Measurements from ENCODE around the gene PCBP4. TPM values are rescaled to one million over a fixed set of nuclear protein-coding genes. Genes with fewer than 3 reads are reported as not detected.

The PCBP4 gene
- total RNA-seq, 1 donor from 2014 or later = 144 TPM

DNA sequence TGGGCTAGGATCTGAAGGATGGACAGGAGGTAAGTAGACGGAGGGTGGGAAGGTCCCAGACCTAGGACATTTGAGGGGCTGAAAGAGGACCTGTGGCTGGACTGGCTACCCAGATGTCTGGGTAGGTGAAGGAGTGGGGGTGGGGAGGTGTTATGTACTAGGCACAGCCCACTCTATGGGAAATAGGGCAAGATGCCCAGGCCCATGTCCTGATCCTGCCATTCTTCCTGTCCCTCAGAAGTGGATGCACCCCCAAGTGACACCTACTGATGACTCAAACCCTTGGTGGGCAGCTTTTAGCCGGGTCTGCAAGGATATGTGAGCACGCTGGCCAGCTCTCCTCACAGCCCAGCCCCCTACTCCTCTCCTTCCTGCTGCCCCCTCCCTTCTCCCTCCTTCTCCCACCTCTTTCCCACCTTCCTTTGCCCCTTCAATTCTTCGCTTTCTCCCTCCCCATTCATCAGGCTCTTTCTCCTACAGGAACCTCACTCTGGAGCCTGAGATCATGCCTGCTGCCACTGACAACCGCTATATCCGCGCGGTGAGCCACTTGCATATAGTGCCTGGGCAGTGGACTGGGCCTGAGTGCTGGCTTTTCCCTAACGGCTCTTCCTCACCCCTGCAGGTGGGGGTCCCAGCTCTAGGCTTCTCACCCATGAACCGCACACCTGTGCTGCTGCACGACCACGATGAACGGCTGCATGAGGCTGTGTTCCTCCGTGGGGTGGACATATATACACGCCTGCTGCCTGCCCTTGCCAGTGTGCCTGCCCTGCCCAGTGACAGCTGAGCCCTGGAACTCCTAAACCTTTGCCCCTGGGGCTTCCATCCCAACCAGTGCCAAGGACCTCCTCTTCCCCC is 21.3 kb upstream of the PCBP4 start:
- H3K27me3 ChIP-seq (ENCODE audit: control insufficient read depth, insufficient read depth, low read length) = no peaks in the 10 kb centered on the region
- TF ChIP-seq, protein P1, sequence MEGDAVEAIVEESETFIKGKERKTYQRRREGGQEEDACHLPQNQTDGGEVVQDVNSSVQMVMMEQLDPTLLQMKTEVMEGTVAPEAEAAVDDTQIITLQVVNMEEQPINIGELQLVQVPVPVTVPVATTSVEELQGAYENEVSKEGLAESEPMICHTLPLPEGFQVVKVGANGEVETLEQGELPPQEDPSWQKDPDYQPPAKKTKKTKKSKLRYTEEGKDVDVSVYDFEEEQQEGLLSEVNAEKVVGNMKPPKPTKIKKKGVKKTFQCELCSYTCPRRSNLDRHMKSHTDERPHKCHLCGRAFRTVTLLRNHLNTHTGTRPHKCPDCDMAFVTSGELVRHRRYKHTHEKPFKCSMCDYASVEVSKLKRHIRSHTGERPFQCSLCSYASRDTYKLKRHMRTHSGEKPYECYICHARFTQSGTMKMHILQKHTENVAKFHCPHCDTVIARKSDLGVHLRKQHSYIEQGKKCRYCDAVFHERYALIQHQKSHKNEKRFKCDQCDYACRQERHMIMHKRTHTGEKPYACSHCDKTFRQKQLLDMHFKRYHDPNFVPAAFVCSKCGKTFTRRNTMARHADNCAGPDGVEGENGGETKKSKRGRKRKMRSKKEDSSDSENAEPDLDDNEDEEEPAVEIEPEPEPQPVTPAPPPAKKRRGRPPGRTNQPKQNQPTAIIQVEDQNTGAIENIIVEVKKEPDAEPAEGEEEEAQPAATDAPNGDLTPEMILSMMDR (IDR thresholded peaks at IDR 0.05; ENCODE audit: insufficient read depth, low read length, poor library complexity, severe bottlenecking) = no peak
- no peak overlapping the region for H3K4me3 ChIP-seq (ENCODE audit: low read depth, low read length)
- peaks cover 2% of the 10 kb centered on the region for H3K36me3 ChIP-seq (ENCODE audit: control insufficient read depth, insufficient read depth, low read length)
- DNase-seq (ENCODE audit: low read depth) = no peak

DNA sequence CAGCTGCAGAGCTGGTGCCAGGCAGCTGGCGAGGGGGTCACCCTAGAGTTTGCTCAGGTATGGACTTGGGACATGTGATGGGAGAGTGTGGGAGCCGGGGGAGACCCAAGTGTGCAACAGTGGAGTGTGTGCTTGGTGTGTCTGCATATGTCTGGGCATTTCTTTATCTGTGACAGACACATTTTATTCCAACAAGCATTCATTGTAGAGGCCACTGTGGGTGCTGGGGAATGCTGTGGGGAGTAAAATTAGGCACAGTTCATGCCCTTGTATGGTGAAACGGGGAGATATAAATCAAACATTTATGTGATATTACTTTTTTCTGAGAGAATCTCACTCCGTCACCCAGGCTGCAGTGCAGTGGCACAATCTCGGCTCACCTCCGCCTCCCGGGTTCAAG is 20.3 kb upstream of the PCBP4 start:
- DNase-seq (ENCODE audit: low read depth) = no peak
- TF ChIP-seq, protein P1 (IDR thresholded peaks at IDR 0.05; ENCODE audit: insufficient read depth, low read length, poor library complexity, severe bottlenecking) = no peak
- Histone ChIP-seq H3K36me3 (ENCODE audit: control insufficient read depth, insufficient read depth, low read length) (peaks cover 2% of the 10 kb centered on the region), H3K27me3 (ENCODE audit: control insufficient read depth, insufficient read depth, low read length) (no peaks in the 10 kb centered on the region), H3K4me3 (ENCODE audit: low read depth, low read length) (no peak overlapping the region)

DNA sequence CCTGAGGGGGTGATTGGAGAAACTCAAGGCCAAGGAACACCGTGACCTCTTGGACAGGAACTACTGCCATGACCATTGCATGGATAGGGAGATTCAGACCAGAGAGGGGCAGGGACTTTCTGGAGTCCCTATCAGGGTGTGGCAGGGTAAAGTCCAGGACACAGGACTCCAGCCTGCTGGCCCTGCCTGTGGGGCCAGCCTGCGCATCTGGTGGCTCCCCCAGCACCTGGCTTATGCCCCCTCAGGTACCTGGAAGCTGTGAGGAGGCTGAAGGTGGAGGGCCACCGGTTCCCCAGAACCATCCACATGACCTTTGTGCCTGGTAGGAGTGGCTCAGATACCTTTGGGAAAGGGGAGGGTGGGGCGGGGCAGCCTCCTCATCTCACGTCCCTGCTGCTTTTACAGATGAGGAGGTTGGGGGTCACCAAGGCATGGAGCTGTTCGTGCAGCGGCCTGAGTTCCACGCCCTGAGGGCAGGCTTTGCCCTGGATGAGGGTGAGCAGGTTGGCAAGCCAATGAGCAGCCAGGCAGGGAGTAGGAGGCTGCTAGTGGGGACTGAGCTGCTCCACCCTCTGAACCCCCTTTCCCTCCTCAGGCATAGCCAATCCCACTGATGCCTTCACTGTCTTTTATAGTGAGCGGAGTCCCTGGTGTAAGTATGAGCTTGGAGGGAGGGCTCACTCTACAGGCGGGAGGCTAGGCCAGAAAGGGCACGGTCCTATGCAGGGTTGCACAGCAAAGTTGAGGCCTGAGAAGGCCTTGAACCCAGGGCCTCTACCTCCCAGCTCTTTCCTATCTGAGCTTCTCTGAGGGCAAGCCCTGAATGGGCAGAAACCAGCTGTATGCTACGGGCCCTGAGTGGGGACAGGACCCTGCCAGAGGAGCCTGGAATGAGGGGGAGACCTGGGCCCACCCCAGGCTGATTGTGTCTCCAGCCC is 19.0 kb upstream of the PCBP4 start:
- no peaks in the 10 kb centered on the region for H3K27me3 ChIP-seq (ENCODE audit: control insufficient read depth, insufficient read depth, low read length)
- no peaks in the 10 kb centered on the region for H3K36me3 ChIP-seq (ENCODE audit: control insufficient read depth, insufficient read depth, low read length)
- TF ChIP-seq, protein P1 (IDR thresholded peaks at IDR 0.05; ENCODE audit: insufficient read depth, low read length, poor library complexity, severe bottlenecking) = no peak
- no peak overlapping the region for H3K4me3 ChIP-seq (ENCODE audit: low read depth, low read length)
- DNase-seq (ENCODE audit: low read depth) = no peak

DNA sequence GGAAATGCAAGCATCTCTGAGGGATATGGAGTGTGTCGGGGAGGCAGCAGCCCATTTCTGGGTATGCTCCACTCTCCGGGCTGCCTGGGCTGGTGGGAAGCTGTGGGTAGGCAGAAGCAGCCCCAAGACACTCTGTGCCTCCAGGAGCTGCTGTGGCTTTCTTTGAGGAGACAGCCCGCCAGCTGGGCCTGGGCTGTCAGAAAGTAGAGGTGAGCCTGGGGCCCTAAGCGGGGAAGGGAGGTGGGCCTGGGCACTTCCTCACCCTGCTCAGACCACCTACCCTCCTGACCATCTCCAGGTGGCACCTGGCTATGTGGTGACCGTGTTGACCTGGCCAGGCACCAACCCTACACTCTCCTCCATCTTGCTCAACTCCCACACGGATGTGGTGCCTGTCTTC is 17.8 kb upstream of the PCBP4 start:
- no peak for DNase-seq (ENCODE audit: low read depth)
- H3K27me3 ChIP-seq (ENCODE audit: control insufficient read depth, insufficient read depth, low read length) = no peaks in the 10 kb centered on the region

DNA sequence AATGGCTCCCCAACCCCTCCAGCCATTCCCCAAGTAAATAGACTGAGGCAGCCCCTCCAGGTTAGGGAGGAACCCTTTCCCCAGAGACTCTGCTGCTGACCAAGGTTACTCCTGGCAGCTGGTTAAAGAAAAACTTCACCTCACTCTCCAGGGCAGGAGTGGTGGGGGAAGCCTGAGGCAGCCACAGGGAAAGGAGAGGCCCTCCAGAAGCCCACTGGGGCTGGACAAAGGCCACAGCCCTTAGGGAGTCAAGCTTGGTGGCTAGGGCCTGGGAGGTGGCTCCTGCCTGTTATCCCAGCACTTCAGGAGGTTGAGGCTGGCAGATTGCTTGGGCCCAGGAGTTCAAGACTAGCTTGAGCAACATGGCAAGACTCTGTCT is 17.0 kb upstream of the PCBP4 start:
- TF ChIP-seq, protein P1 (IDR thresholded peaks at IDR 0.05; ENCODE audit: insufficient read depth, low read length, poor library complexity, severe bottlenecking) = no peak
- Histone ChIP-seq H3K36me3 (ENCODE audit: control insufficient read depth, insufficient read depth, low read length) (no peaks in the 10 kb centered on the region), H3K4me3 (ENCODE audit: low read depth, low read length) (no peak overlapping the region), H3K27me3 (ENCODE audit: control insufficient read depth, insufficient read depth, low read length) (no peaks in the 10 kb centered on the region)
- no peak for DNase-seq (ENCODE audit: low read depth)

More for the DNA sequence above, 17.8 kb upstream of the PCBP4 start:
- no peak overlapping the region for H3K4me3 ChIP-seq (ENCODE audit: low read depth, low read length)
- H3K36me3 ChIP-seq (ENCODE audit: control insufficient read depth, insufficient read depth, low read length) = no peaks in the 10 kb centered on the region
- TF ChIP-seq, protein P1 (IDR thresholded peaks at IDR 0.05; ENCODE audit: insufficient read depth, low read length, poor library complexity, severe bottlenecking) = no peak

All from kidney epithelial cell (primary cell).